PC-3 (cell line): Measurements from ENCODE around the gene SH3PXD2A. TPM values are rescaled to one million over a fixed set of nuclear protein-coding genes. Genes with fewer than 3 reads are reported as not detected.

Experiments
- ATAC-seq: fragments of 200-7000 bp; cut with Tn5 transposase; 2 replicates; pipeline ENCODE4 v1.9.1; 2020; ENCODE audit warnings: mild to moderate bottlenecking, moderate library complexity
- BruUV-seq: library from RNA; stranded (reverse); fragments of 400-500 nt; replicated peaks from 2 replicates; lab custom pipeline; 2021; lab: Mats Ljungman, UMichigan
- CTCF ChIA-PET: fragments of 300-600 bp; sonication (Branson Sonifier 250); formaldehyde crosslinking; loops from one replicate; lab custom pipeline; 2022; ENCODE audit warnings: antibody characterized with exemption; lab: Charles Lee
- POLR2A ChIA-PET: fragments of 300-600 bp; sonication (Branson Sonifier 250); formaldehyde crosslinking; loops from one replicate; lab custom pipeline; 2022; ENCODE audit warnings: antibody characterized with exemption; ENCODE audit not compliant: unreplicated experiment; lab: Charles Lee
- DNase-seq: peaks from one replicate; pipeline ENCODE4 v3.0.0-alpha.2; 2015
- H2AFZ ChIP-seq: fragments of 300-600 bp; sonication (generic); 2 replicates; pipeline ENCODE4 v1.6.0; 2016; ENCODE audit warnings: antibody characterized with exemption, low read length
- H3F3A ChIP-seq: fragments of 300-600 bp; sonication (generic); one replicate; pipeline ENCODE4 v1.6.0; 2017; ENCODE audit warnings: antibody characterized with exemption, low read length, control low read depth, mild to moderate bottlenecking; ENCODE audit not compliant: unreplicated experiment
- H3K27ac ChIP-seq: fragments of 300-600 bp; sonication (generic); 2 replicates; pipeline ENCODE4 v1.5.1; 2016; ENCODE audit warnings: mild to moderate bottlenecking, low read length
- H3K27me3 ChIP-seq: fragments of 300-600 bp; sonication (generic); 2 replicates; pipeline ENCODE4 v1.6.1; 2016; ENCODE audit warnings: low read length, mixed read lengths
- H3K36me3 ChIP-seq: fragments of 300-600 bp; sonication (generic); 2 replicates; pipeline ENCODE4 v1.6.1; 2016; ENCODE audit warnings: low read depth, mixed run types, low read length, mixed read lengths
- H3K4me1 ChIP-seq: fragments of 300-600 bp; sonication (generic); 2 replicates; pipeline ENCODE4 v1.5.1; 2016; ENCODE audit warnings: low read length; ENCODE audit not compliant: insufficient read depth
- H3K4me2 ChIP-seq: fragments of 300-600 bp; sonication (generic); 2 replicates; pipeline ENCODE4 v1.6.0; 2016; ENCODE audit warnings: low read length
- H3K4me3 ChIP-seq: fragments of 300-600 bp; sonication (generic); 2 replicates; pipeline ENCODE4 v1.5.1; 2016; ENCODE audit warnings: mild to moderate bottlenecking, low read length, mixed read lengths
- H3K79me2 ChIP-seq: fragments of 300-600 bp; sonication (generic); 2 replicates; pipeline ENCODE4 v1.6.1; 2017; ENCODE audit warnings: low read length, mixed read lengths
- H3K9ac ChIP-seq: fragments of 300-600 bp; sonication (generic); 2 replicates; pipeline ENCODE4 v1.6.0; 2016; ENCODE audit warnings: mild to moderate bottlenecking, low read length
- H3K9me2 ChIP-seq: fragments of 300-600 bp; sonication (generic); replicated peaks from 2 replicates; pipeline ENCODE4 v1.6.1; 2016; ENCODE audit warnings: mixed run types, low read length, mixed read lengths
- H3K9me3 ChIP-seq: fragments of 300-600 bp; sonication (generic); 2 replicates; pipeline ENCODE4 v1.6.1; 2016; ENCODE audit warnings: low read length, mixed read lengths
- H4K20me1 ChIP-seq: fragments of 300-600 bp; sonication (generic); 2 replicates; pipeline ENCODE4 v1.6.1; 2016; ENCODE audit warnings: low read length, mixed read lengths
- EZH2 ChIP-seq: fragments of 300-600 bp; sonication (generic); IDR thresholded peaks from one replicate; pipeline ENCODE4 v1.6.1; 2017; ENCODE audit warnings: antibody characterized with exemption, mild to moderate bottlenecking, low read length; ENCODE audit not compliant: unreplicated experiment
- EZH2phosphoT487 ChIP-seq: fragments of 300-600 bp; sonication (generic); IDR thresholded peaks from 2 replicates; pipeline ENCODE4 v1.6.1; 2018; ENCODE audit warnings: mild to moderate bottlenecking, antibody characterized with exemption, low read length, borderline replicate concordance
- intact Hi-C: fragments of 100-400 bp; cut with micrococcal nuclease; formaldehyde crosslinking; loops from 2 replicates; pipeline ENCODE4 v1.9.0; 2023
- total RNA-seq: library from RNA; depleted of rRNA; stranded (reverse); fragments of >200 nt; gene quantifications from 2 replicates; pipeline ENCODE4 v1.2.3, GENCODE V29; 2014
- TF ChIP-seq, protein P1 (sequence below): fragments of 300-600 bp; sonication (generic); conservative IDR thresholded peaks from 2 replicates; pipeline ENCODE4 v1.5.1; 2017; ENCODE audit warnings: antibody characterized with exemption, low read depth, mild to moderate bottlenecking, low read length

The SH3PXD2A gene
- total RNA-seq, 1 experiment from 2014 or later = 3.4 TPM

DNA sequence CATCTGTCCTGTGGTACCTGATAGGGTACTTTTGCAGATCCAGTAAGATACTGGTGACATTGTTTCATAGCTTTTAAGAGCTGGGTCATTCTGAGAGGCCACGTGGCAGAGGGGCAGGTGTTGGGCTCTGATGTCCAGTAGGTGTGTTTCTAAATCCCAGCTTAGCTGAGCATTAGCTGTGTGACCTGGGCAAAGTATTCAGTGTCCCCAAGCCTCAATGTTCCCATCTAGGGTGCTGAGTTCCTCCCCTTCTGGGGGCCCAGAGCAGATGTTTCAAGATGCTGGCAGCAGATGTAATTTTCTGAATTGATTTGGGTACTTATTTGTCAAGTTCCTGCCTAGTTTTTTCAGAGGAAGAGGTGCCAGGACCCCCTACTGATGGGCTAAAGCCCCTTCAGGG is 309.0 kb downstream of the SH3PXD2A start:
- intact Hi-C loops = no loop called here
- H3K4me3 ChIP-seq = no peak overlapping the region
- ChIA-PET CTCF (no interaction called here), POLR2A (interaction anchor here (0.6 kb wide), 1 partner anchor 232 kb away, joined by 4 read pairs; no protein-coding TSS in a partner anchor)
- H3K9ac ChIP-seq = no peak overlapping the region
- H3K4me1 ChIP-seq = peaks cover 11% of the 10 kb centered on the region
- H3K79me2 ChIP-seq = no peaks in the 10 kb centered on the region
- TF ChIP-seq, protein P1, sequence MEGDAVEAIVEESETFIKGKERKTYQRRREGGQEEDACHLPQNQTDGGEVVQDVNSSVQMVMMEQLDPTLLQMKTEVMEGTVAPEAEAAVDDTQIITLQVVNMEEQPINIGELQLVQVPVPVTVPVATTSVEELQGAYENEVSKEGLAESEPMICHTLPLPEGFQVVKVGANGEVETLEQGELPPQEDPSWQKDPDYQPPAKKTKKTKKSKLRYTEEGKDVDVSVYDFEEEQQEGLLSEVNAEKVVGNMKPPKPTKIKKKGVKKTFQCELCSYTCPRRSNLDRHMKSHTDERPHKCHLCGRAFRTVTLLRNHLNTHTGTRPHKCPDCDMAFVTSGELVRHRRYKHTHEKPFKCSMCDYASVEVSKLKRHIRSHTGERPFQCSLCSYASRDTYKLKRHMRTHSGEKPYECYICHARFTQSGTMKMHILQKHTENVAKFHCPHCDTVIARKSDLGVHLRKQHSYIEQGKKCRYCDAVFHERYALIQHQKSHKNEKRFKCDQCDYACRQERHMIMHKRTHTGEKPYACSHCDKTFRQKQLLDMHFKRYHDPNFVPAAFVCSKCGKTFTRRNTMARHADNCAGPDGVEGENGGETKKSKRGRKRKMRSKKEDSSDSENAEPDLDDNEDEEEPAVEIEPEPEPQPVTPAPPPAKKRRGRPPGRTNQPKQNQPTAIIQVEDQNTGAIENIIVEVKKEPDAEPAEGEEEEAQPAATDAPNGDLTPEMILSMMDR = no peak
- DNase-seq = no peak
- no peak for ATAC-seq
- H4K20me1 ChIP-seq = no peaks in the 10 kb centered on the region
- H3K27ac ChIP-seq = no peak overlapping the region
- H3K9me3 ChIP-seq = no peaks in the 10 kb centered on the region
- no peaks in the 10 kb centered on the region for H3F3A ChIP-seq
- no peak overlapping the region for H3K4me2 ChIP-seq
- H2AFZ ChIP-seq = no peak overlapping the region
- H3K36me3 ChIP-seq = no peaks in the 10 kb centered on the region
- H3K9me2 ChIP-seq = no peaks in the 10 kb centered on the region
- BruUV-seq = no TSS peak
- H3K27me3 ChIP-seq = no peaks in the 10 kb centered on the region

DNA sequence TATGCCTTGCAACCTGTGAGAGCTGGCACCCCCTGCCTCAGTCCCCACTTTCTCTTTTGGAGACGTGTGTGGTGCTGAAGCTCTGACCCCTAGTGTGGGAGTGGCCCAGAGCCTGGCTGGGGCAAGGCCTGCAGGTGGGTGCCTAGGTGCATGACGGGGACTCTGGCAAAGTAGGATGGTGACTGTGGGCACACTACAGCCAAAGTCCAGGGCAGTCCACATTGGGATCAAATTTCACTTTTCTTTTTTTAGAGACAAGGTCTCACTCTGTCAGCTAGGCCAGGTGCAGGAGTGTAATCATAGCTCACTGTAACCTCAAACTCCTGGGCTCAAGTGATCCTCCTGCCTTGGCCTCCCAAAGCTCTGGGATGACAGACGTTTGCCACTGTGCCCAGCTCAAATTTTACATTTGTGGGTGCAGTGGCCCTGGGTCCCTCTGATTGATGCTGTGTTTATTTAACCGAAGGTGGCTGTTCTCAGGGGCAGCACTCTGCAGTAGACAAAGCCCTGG is 309.6 kb downstream of the SH3PXD2A start:
- no peak for ATAC-seq
- H3K4me2 ChIP-seq = no peak overlapping the region
- no peak overlapping the region for H3K9ac ChIP-seq
- H3K9me2 ChIP-seq = no peaks in the 10 kb centered on the region
- no peak overlapping the region for H2AFZ ChIP-seq
- H3K79me2 ChIP-seq = no peaks in the 10 kb centered on the region
- no peaks in the 10 kb centered on the region for H3F3A ChIP-seq
- no peaks in the 10 kb centered on the region for H4K20me1 ChIP-seq
- no TSS peak for BruUV-seq
- TF ChIP-seq EZH2 = no peak
- TF ChIP-seq, protein P1 = no peak
- no peak for TF ChIP-seq EZH2phosphoT487
- intact Hi-C loops = no loop called here
- peaks cover 11% of the 10 kb centered on the region for H3K4me1 ChIP-seq
- H3K27me3 ChIP-seq = no peaks in the 10 kb centered on the region
- H3K4me3 ChIP-seq = no peak overlapping the region
- H3K9me3 ChIP-seq = no peaks in the 10 kb centered on the region
- no peaks in the 10 kb centered on the region for H3K36me3 ChIP-seq
- ChIA-PET POLR2A (interaction anchor here (0.6 kb wide), 1 partner anchor 233 kb away, joined by 4 read pairs; no protein-coding TSS in a partner anchor), CTCF (no interaction called here)
- no peak for DNase-seq
- no peak overlapping the region for H3K27ac ChIP-seq

DNA sequence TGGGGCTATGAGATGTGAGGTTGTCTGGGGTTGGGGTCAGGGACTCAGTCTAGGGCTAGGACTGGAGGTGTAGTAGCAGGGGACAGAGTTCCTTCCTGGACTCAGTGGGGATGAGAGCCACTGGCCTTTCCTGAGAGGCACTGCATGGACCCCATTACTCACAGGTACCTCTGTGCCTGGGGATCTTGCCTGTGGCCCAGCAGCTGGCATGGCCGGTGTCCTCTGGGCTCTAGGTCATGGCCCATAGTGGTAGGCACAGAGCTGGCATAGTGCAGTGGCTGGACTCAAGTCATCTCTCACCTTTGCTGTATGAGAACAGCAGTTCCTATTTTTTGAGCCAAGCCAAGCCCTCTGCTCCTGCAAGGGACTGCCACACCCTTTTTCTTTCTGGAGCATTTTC is 310.0 kb downstream of the SH3PXD2A start:
- POLR2A ChIA-PET = no interaction called here
- H3K4me1 ChIP-seq = peaks cover 11% of the 10 kb centered on the region
- no TSS peak for BruUV-seq
- no peaks in the 10 kb centered on the region for H3K27me3 ChIP-seq
- H3K4me2 ChIP-seq = no peak overlapping the region
- intact Hi-C loops = no loop called here
- DNase-seq (no peak), ATAC-seq (no peak)
- CTCF ChIA-PET = no interaction called here
- H2AFZ ChIP-seq = no peak overlapping the region
- no peak overlapping the region for H3K27ac ChIP-seq
- no peaks in the 10 kb centered on the region for H3K9me3 ChIP-seq
- H3K9ac ChIP-seq = no peak overlapping the region
- no peak overlapping the region for H3K4me3 ChIP-seq
- no peaks in the 10 kb centered on the region for H3K36me3 ChIP-seq
- no peaks in the 10 kb centered on the region for H3F3A ChIP-seq
- H3K79me2 ChIP-seq = no peaks in the 10 kb centered on the region
- H3K9me2 ChIP-seq = no peaks in the 10 kb centered on the region
- TF ChIP-seq EZH2phosphoT487 (no peak), EZH2 (no peak)
- TF ChIP-seq, protein P1 = no peak
- H4K20me1 ChIP-seq = no peaks in the 10 kb centered on the region
